C4-2B (cell line): ENCODE measurements around the gene ZNRF4.
"Not testable (repeated sequence)": the region's sequence is repeated elsewhere in the genome, so short reads cannot be mapped to it uniquely, and the experiment has no call there.

Experiments used
- ZFX ChIP-seq: fragments of 450-650 bp; IDR thresholded peaks from 2 replicates; pipeline ENCODE4 v1.6.1; 2017
- TF ChIP-seq, protein P1 (sequence below): fragments of 450-650 bp; conservative IDR thresholded peaks from 2 replicates; pipeline ENCODE4 v1.5.1; 2017; ENCODE audit warnings: mild to moderate bottlenecking

DNA sequence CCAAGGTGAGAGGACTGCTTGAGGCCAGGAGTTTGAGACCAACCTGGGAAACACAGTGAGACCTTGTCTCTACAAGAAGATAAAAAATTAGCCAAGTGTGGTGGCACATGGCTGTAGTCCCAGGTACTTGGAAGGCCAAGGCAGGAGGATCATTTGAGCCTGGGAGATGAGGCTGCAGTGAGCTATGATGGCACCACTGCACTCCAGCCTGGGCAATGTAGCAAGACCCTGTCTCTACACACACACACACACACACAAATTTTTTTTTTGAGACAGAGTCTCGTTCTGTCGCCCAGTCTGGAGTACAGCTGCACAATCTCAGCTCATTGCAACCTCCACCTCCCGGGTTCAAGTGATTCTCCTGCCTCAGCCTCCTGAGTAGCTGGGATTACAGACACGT lies 30.4 kb downstream of the ZNRF4 start:
- TF ChIP-seq, protein P1, sequence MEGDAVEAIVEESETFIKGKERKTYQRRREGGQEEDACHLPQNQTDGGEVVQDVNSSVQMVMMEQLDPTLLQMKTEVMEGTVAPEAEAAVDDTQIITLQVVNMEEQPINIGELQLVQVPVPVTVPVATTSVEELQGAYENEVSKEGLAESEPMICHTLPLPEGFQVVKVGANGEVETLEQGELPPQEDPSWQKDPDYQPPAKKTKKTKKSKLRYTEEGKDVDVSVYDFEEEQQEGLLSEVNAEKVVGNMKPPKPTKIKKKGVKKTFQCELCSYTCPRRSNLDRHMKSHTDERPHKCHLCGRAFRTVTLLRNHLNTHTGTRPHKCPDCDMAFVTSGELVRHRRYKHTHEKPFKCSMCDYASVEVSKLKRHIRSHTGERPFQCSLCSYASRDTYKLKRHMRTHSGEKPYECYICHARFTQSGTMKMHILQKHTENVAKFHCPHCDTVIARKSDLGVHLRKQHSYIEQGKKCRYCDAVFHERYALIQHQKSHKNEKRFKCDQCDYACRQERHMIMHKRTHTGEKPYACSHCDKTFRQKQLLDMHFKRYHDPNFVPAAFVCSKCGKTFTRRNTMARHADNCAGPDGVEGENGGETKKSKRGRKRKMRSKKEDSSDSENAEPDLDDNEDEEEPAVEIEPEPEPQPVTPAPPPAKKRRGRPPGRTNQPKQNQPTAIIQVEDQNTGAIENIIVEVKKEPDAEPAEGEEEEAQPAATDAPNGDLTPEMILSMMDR, result not testable (repeated sequence)
- TF ChIP-seq ZFX, result not testable (repeated sequence)
